GM12878 (cell line): ENCODE data around the gene SLC25A11. TPM values are rescaled to one million over a fixed set of nuclear protein-coding genes. Genes with fewer than 3 reads are reported as not detected.
A peak's percentile ranks its signal among the peaks of the same experiment; 100 is the strongest.

Experiments used
- ATF3 ChIP-seq: IDR thresholded peaks from 2 replicates; pipeline ENCODE4 v1.6.1; 2011; ENCODE audit warnings: low read depth, mild to moderate bottlenecking, low read length, moderate library complexity, borderline replicate concordance; ENCODE audit errors: extremely low read depth
- BACH1 ChIP-seq: fragments of 450-650 bp; IDR thresholded peaks from 2 replicates; pipeline ENCODE4 v1.6.1; 2017; ENCODE audit warnings: mild to moderate bottlenecking, borderline replicate concordance
- E2F4 ChIP-seq: IDR thresholded peaks from 2 replicates; pipeline ENCODE4 v1.6.1; 2012; ENCODE audit warnings: low read depth, low read length, improper control_type of control experiment
- EED ChIP-seq: sonication (generic); IDR thresholded peaks from 2 replicates; pipeline ENCODE4 v1.6.1; 2016; ENCODE audit warnings: antibody characterized with exemption, low read depth
- IKZF1 ChIP-seq: fragments of 450-650 bp; conservative IDR thresholded peaks from 2 replicates; pipeline ENCODE4 v1.6.1; 2017; ENCODE audit warnings: antibody characterized with exemption, mild to moderate bottlenecking
- JUNB ChIP-seq: IDR thresholded peaks from 2 replicates; pipeline ENCODE4 v1.6.1; 2016; ENCODE audit warnings: antibody characterized with exemption, mild to moderate bottlenecking
- NFXL1 ChIP-seq: fragments of 450-650 bp; IDR thresholded peaks from 2 replicates; pipeline ENCODE4 v1.6.1; 2017; ENCODE audit warnings: antibody characterized with exemption, mild to moderate bottlenecking, borderline replicate concordance
- NRF1 ChIP-seq: conservative IDR thresholded peaks from 2 replicates; pipeline ENCODE4 v1.6.1; 2011; ENCODE audit warnings: mild to moderate bottlenecking, low read depth, low read length, improper control_type of control experiment
- PAX8 ChIP-seq: fragments of 450-650 bp; IDR thresholded peaks from 2 replicates; pipeline ENCODE4 v1.6.1; 2017; ENCODE audit warnings: mild to moderate bottlenecking, moderate library complexity
- POLR2AphosphoS2 ChIP-seq: IDR thresholded peaks from 2 replicates; pipeline ENCODE4 v1.6.1; 2011; ENCODE audit warnings: low read depth, mild to moderate bottlenecking, low read length, improper control_type of control experiment, moderate library complexity
- REST ChIP-seq: IDR thresholded peaks from 2 replicates; pipeline ENCODE4 v1.6.1; 2012; ENCODE audit warnings: mild to moderate bottlenecking, low read depth, low read length
- SMARCA5 ChIP-seq: fragments of 450-650 bp; IDR thresholded peaks from 2 replicates; pipeline ENCODE4 v1.6.1; 2017; ENCODE audit warnings: mild to moderate bottlenecking
- SPI1 ChIP-seq: IDR thresholded peaks from 2 replicates; pipeline ENCODE4 v1.6.1; 2011; ENCODE audit warnings: low read depth, mild to moderate bottlenecking, low read length, moderate library complexity, borderline replicate concordance; ENCODE audit not compliant: insufficient read depth
- TAF1 ChIP-seq: IDR thresholded peaks from 2 replicates; pipeline ENCODE4 v1.6.1; 2011; ENCODE audit warnings: mild to moderate bottlenecking, low read depth, low read length, borderline replicate concordance
- TCF12 ChIP-seq: IDR thresholded peaks from 2 replicates; pipeline ENCODE4 v1.6.1; 2011; ENCODE audit warnings: low read depth, mild to moderate bottlenecking, low read length
- TCF7 ChIP-seq: IDR thresholded peaks from 2 replicates; pipeline ENCODE4 v1.6.1; 2014; ENCODE audit warnings: antibody characterized with exemption, borderline replicate concordance
- USF1 ChIP-seq: IDR thresholded peaks from 2 replicates; pipeline ENCODE4 v1.6.1; 2011; ENCODE audit warnings: borderline replicate concordance, low read depth, mild to moderate bottlenecking, moderate library complexity, mixed read lengths, low read length; ENCODE audit not compliant: insufficient read depth; ENCODE audit errors: extremely low read length
- WRNIP1 ChIP-seq: IDR thresholded peaks from 2 replicates; pipeline ENCODE4 v1.6.1; 2011; ENCODE audit warnings: low read depth, low read length, improper control_type of control experiment, borderline replicate concordance
- YY1 ChIP-seq: IDR thresholded peaks from 2 replicates; pipeline ENCODE4 v1.6.1; 2011; ENCODE audit warnings: low read depth, mild to moderate bottlenecking, low read length
- ZBTB11 ChIP-seq: fragments of 450-650 bp; formaldehyde crosslinking; IDR thresholded peaks from 2 replicates; pipeline ENCODE4 v1.5.0; 2022; ENCODE audit warnings: mild to moderate bottlenecking, missing genetic modification characterization
- polyA plus RNA-seq, 11 experiments: library from polyadenylated mRNA; depleted of rRNA in 4 of 11; unstranded in 6 of 11; stranded (reverse) in 5 of 11; fragments of >200 nt; fragmentation: Nextera tagmentation in 4 of 11; fragmentation: Illumina TruSeq in 1 of 11; extraction: Ambion mirVana in 4 of 11; extraction: Trizol in 1 of 11; gene quantifications; 1 replicate in 1 of 11; 2 replicates in 10 of 11; pipeline versions ENCODE4 v1.2.1 to v1.2.3, GENCODE V29; 2011 to 2016; ENCODE audit warnings: inconsistent platforms in 2 of 11, missing spikeins in 2 of 11, low read depth in 1 of 11
- total RNA-seq, 4 experiments: library from RNA; depleted of rRNA in 3 of 4; stranded (reverse); fragments of >200 nt in 3 of 4; fragmentation: Illumina TruSeq in 1 of 4; extraction: Trizol in 1 of 4; gene quantifications; 2 replicates each; pipeline versions ENCODE4 v1.2.1 to v1.2.3, GENCODE V29; 2013 to 2021

SLC25A11 gene
- total and polyA plus RNA-seq, 10 of the 15 experiments (the other 5 are each of a cell fraction or from before 2014, with no cell fraction given): 5.8 to 142 (median 65.0) TPM

GRCh38 chr17:4949321-4950074 lies 9.7 kb upstream of the SLC25A11 start (continued):
- no peak for TF ChIP-seq TCF7
- TF ChIP-seq WRNIP1: no peak
- TF ChIP-seq TAF1: peak; percentile 83
- no peak for TF ChIP-seq JUNB
- TF ChIP-seq NRF1: no peak
- no peak for TF ChIP-seq ZBTB11 (CRISPR knock-in tag)
- TF ChIP-seq REST: no peak
- TF ChIP-seq E2F4: no peak
- TF ChIP-seq SMARCA5: no peak
- no peak for TF ChIP-seq SPI1
- TF ChIP-seq BACH1: peak; percentile 81
- TF ChIP-seq USF1: peak; percentile 46
- no peak for TF ChIP-seq PAX8
- peak; percentile 37; the same call in 1 of the 2 replicates for TF ChIP-seq EED
- TF ChIP-seq NFXL1: no peak
- TF ChIP-seq POLR2AphosphoS2: peak; percentile 58; the same call in 1 of the 2 replicates
- TF ChIP-seq ATF3: no peak
- TF ChIP-seq TCF12: peak; percentile 71; the same call in 1 of the 2 replicates
- peak; percentile 93 for TF ChIP-seq IKZF1
- TF ChIP-seq YY1: peak; percentile 40
